ENCODE measurements around the gene CUEDC1.

Gene CUEDC1, protein sequence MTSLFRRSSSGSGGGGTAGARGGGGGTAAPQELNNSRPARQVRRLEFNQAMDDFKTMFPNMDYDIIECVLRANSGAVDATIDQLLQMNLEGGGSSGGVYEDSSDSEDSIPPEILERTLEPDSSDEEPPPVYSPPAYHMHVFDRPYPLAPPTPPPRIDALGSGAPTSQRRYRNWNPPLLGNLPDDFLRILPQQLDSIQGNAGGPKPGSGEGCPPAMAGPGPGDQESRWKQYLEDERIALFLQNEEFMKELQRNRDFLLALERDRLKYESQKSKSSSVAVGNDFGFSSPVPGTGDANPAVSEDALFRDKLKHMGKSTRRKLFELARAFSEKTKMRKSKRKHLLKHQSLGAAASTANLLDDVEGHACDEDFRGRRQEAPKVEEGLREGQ

DNA sequence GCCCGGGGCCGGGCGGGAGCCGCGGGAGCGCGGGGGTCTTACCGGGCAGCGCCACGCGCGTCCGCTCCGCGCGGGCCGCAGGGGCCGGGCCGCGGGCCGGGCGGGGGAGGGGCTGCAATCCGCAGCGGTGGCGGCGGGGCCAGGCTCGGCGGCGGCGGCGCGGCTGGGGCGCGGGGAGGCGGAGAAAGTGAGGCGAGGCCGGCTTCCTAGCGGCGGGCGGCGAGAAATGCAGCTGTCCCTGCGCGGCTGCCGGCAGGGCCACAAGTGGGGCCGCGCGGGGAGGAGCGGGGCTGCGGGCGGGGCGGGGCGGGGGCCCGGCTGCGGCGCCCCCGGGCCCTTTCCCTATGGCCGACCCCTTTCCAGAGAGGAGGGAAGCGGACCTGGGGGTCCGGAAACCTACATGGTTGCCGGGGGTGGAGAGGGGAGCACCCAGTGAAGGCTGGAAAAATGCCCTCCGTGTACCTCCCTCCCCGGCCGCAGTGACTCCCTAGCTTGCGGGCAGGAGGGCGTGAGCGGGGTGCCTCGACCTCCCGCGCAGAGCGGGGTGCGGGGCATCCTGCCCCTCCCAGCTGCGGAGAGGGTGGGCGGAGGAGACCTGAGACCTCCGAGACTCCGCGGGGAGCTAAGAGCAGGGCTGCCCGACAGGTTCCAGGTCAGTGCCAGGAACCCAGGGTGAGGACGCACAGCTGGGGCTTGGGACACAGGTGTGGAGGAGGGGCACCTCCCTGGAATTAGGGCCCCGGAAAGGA is at the start of gene CUEDC1:
Gene CUEDC1 (minus strand): TSS at position 230 of the 749 bp plus-strand sequence. CDS start 69,848 bp downstream, outside the sequence.
- no peak for DNase-seq (ENCODE audit: low read depth, low spot score)

DNA sequence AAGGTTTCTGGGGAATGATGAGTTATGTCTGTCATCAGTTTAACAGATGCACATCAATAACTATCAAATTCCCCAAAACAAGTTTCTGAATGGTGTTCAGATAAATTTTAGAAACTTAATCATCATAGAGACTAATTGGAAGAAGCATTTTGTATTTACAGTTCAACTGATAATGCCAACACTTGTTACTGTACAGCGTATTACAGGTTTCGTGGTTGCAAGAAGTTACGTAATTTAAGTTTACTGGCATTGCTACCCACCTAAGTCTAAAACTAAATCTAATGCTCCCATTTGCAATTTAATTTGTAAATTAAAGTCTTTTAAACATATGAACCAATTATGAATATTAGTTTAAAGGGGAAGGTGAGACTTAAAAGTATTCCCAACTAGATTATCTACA is 48.8 kb upstream of the CUEDC1 start:
- no peak for DNase-seq (ENCODE audit: low read depth, low spot score)

DNA sequence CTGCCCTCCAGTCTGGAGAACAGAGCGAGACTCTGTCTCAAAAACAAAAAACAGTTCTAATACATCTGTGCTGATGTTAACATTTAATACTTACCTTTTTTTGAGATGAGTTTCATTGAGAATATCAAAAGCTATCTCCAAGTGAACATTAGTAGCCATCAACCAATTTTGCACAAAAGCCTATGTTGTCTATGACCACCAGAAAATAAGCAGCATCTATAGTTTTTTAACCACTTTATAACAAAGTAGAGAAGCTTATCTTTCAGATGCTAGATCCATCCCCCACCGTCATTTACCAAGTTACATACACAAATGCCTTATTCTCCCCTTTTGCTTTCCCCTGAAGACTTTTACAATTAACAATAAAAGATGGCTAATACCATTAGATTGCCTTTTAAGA is 47.8 kb upstream of the CUEDC1 start:
- DNase-seq (ENCODE audit: low read depth, low spot score): no peak

DNA sequence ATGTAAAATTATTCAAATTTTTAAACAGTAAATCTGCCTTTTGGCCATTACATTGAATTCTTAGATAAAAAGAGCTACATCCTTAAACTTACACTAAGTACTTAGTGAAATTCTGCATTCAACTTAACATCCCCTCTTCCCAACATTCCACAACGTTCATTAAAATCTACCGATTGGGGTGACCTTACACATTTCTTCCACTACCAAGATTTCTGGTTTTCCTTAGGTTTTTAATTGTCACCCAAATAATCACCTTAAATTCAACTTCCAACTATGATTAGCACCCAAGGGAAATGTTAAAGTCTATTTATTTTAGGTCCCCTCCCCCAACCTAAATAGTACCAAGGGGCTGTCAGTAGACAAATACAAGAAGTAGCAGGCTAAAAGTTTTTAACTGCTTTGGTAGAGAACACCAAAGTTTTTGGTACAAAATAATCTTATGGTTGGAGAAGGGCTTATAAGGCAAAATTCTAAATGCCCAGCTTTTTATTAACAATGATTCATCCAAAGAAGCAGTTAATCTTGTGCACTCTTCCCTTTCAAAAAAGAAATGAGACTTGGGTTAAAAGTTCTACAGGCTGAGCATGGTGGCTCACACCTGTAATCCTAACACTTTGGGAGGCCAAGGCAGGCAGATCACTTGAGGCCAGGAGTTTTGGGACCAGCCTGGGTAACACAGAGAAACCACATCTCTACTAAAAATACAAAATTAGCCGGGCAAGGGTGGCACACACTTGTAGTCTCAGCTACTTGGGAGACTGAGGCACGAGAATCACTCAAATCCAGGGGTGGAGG is 47.1 kb upstream of the CUEDC1 start:
- no peak for DNase-seq (ENCODE audit: low read depth, low spot score)

DNA sequence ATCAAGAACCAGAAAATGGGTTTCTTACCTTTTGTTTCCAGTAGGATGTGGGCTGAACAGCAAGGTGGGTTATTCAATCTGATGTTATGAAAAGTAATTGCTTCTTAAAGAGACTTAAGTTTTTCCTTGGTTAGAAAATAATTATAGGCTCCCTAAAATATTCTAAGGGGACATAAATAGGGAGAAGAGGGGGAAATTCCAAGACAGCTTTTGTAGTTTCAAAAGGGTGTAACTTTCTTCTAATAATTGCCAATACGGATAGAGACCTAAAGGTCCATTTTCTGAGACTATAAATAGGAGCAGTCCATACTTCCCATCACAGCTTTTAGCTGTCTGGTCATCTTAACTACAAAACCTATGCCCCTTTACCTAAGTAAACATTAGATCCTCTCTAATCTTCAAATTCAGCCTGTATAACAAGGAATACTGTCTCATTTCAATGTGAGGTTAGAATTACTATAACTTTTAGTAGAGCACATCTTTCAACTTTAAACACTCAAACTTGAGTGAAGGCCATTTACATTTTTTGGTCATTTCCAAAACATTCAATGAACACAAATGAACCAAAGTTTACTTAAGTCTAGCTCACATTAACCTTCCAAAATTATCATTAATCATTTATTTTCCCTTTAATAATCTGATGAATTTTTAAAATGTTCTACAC is 46.4 kb upstream of the CUEDC1 start:
- DNase-seq (ENCODE audit: low read depth, low spot score): no peak

DNA sequence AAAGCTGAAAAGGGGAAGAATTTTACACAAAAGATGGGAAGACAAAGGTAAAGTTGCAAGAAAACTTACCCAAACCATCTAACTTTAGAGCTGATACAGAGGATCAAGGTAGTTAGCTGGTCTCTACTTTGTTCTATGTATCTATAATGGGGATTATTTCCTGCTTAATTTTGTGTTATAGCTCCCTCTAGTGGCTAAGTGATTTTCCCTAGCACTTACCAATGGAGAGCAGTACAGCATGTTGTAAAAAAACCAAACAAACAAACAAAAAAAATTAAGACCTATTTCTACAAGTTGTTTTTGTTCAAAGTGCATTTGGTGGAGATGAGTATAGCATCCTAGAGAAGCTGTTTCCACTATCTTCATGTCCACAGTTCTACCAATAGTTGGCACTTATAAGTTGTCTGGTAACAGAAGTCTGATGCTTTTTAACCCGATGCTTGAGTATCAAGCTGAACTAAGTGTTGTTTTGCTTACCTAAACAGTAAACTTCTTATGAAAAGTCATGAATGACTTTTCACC is 44.3 kb upstream of the CUEDC1 start:
- no peak for DNase-seq (ENCODE audit: low read depth, low spot score)

DNA sequence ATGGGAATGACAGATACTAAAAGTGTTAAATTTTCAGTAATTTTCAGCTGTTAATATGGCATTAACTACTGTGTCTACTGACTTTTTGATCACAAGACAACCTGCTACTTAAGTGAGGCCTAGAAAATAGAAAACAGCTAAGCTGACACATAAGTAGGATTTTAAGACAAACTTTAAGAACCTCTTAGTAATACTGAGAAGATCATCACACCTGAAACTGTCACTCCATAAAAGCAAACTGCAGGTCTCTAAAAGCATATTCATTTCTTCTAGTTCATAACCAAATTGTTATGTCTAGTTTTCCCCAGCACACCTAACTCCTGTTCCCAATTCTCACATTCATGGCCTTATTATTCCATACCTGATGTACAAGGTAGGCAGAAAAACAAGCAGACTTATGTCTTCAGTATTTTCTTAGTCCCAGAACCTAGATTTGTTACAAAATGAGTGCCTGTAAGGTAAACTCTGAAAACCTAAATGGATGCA is 43.8 kb upstream of the CUEDC1 start:
- DNase-seq (ENCODE audit: low read depth, low spot score): no peak

DNA sequence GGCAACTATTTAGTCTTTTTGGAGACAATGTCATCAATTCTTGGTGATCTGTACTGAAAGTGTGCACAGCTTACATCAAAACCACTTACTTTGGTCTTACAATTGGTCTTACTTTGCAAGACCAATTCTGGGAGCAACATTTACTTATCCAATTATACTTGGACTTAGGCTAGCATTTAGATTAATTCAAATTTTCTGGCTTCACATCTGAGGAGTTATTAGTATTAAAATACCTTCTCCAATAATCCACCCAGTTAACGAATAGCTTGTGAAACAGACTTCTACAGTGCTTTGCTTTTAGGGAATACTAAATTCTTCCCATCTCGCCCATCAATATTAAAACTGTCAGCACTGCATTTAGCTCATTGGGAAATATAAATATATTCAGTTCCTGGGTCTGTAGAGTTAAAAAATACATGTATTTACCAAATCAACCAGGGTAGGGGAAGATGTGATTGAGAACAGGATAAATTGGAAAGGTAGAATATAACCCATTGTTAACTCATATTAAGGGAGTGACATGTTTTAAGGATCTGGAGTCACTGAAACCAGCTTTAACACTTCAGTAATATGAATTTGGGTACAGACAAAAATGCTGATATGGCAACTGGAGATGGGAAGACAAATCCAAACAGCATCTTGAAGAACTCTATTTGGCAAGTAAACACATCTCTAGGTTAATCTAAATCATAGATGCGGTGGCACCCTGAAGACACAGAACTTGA is 42.0 kb upstream of the CUEDC1 start:
- no peak for DNase-seq (ENCODE audit: low read depth, low spot score)

DNA sequence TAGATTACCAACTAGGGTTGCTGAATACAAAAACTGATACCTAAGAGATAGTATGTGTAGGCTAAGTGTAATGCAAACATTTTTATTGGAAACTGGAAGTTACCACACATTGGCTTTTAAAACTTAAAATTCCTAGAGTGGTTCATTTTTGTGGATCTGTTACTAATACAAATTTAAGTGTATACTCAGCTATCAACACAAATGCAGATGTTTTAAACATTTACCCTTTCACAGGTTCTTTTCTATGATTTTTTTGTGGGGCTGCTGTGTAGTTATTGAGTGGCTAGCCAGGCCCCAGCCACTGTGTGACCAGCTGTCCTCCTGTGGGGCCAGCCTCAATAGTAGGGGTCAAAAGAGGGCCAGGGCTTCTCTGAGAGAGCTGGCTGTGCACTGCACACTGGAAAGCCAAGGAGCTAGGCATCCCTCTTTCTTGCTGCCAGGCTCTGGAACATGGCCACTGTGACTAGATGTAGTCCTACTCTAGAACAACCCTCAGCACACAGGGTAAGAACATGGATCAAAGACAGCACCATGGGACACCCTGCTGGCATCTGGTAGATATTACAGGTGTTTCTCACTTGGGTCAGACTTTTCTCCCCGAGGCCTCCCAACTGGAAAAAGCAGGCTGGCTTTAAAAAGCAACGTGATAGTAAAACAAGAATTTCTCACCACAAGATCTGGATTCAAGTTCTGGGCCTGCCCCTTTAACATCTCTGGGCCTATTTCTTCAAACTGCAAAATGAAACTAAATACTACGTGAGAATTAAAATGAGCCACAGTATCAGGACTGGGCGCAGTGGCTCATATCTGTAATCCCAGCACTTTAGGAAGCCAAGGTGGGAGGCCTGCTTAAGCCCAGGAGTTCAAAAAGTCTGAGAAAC is 40.1 kb upstream of the CUEDC1 start:
- no peak for DNase-seq (ENCODE audit: low read depth, low spot score)

DNA sequence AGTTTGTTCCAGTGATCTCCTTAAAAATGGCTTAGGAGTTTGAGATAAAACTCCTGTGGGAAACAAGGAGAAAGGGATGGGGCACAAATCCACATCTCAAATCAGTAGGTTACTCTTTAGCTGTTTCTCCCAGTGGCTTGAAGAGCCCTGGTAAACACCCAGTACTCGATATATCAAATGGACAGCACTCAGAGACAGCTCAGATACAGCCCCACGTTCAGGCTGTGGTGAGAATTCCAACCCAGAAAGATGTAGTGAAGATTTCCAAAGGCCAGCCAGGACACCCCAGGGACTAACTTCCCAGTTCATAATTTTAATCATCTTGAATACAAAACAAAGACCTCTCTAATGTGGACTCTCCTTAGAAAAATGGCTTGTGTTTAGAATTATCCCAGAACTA is 39.2 kb upstream of the CUEDC1 start:
- no peak for DNase-seq (ENCODE audit: low read depth, low spot score)

DNA sequence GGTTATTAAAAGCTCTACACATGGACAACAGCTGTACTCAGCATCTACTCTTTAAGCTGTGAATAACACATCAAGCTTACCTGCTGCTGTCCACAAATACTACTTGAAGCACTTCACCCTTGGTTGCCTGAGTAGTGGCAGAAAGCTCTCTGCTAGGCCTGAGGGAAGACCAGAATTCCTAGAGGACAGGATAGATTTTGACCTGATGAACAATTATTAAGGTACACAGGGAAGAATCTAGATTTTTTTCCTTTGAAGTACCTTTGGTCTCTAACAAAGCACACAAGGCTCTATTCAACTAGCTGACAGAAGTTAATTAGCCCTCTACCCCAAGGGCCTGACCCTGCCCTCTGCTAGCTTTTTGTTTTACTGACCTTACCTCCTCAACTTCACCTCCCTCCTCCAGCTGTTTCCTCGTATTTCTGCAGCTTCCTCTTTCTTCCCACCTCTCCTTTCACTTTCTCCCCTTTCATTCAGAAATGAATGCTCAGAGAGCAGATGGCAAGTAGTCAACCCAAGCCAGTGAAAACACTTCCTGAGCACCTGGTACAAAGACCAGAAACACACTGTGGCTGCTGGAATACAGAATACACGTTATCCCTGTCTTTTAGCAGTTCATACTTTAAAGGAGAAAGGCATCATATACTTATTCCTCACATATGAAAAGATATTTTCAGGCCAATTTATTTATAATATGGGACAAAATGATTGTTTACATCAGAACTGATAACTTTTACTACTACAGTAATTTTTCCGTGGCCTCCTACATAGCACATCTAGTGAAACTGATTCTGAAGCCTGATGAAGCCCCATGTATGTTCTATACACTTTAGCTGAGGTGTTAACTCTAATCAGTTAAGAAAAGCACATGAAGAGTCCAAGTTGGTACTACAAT is 38.5 kb upstream of the CUEDC1 start:
- no peak for DNase-seq (ENCODE audit: low read depth, low spot score)

DNA sequence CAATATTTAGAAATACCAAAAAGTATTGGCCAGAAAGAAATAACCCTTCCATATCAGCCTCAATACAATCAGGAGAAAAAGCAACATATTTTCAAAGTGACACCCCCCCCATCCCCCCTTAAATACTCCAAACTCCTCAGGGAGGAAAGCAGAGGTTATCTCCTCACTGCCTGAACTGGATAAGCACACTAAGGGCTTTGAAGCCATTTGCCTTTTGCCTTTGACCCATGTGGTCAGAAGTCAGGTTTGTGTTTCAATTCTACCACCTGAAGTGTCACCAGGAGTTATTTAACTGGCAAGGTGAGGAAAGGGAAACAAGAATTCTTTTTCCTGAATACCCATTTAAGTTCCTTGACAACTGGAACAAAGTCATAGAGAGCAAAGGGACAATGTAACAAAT is 36.3 kb upstream of the CUEDC1 start:
- no peak for DNase-seq (ENCODE audit: low read depth, low spot score)

DNA sequence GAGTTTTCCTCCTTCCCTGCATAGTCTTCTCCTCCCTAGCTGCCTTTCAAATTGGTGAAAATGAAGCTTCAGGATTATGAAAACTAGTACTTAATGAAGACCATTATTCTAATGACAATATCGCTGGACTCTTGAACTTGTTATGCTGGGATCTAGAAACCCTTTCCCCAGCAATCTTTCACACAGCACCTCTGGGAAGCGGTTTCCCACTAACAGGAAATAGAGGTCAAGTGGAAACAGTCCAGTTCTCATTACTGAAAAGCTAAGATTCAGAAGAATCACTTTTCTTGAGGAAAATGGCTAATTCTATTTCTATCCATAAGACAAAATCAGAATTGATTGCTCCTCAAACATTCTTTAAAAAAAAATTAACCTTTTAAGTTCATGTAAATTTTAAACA is 34.8 kb upstream of the CUEDC1 start:
- no peak for DNase-seq (ENCODE audit: low read depth, low spot score)

DNA sequence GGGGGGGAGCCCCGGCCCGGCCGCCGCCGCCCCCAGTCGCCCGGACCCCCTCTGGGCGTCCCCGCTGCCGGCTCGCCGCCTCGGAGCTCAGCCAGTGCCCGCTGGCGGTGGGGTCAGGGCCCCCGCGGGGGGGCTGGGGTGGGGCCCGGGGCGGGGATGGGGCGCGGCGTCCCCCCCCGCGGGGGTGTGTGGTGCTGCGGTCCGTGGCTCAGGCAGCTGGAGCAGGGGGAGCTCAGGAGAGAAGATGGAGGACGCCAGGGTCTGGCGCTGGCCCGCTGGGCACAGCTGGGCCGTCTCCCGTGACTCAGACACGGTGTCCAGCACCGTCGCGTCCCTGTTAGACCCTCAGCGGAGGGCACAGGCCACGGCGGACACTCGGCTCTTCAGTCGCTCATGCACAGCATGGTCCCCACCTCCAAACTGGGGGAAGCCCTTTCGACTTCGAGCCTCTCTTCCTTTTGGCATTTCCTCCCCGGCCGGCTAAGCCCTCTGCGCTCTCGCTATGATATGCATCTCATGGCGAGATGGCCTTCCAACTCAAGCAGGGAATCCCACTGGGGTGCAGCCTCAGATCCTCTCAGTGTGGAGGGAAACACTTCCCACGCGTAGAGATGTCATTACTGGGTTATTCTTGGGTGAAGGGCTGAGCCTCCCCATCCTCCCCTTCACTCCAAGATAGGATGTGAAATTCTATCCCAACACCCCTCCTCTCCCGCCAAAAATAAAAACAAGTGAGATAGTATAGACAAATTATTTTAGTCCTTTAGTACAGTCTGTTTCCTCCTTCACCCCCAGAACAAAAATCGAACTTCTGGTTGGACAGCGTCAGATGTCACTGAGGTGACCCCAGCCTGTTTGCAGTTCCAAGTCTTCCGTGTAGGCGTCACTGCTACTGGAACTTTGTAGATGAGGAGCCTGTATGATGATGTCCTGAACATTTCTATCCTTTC is 33.4 kb upstream of the CUEDC1 start:
- DNase-seq (ENCODE audit: low read depth, low spot score): no peak

DNA sequence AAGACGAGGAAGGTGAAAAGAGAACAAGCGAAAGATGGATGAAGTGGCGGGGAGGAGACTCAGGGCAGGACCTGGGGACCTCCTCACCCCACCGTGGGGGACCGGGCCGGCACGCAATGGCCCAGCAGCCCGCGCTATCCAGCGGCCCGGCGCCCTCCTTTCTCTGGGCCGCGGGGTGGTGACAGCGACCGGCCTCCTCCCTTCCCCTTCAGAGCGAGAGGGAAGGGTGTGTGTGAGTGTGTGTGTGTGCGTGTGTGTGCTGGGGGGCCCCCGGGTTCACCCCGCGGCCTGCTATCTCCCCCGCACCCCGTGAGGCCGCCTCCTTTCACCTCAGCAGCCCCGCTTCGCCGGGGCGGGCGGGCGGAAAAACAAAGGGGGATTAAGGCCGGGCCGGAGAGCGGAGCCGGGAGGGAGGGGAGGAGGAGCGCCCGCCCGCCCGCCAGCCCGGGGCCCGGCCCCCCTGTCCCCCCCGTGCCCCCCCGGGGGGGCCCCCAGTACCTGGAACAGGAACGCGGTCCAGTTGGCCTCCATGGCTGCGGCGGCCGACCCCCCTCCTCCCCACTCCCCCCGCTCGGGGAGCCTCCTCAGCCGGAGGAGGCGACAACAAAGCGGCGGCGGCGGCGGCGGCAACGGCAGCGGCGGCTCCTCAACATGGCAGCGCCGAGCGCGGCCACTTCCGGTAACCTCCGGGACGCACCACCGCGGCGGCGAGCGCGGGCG is 32.5 kb upstream of the CUEDC1 start, which contains the start of gene VEZF1:
Gene VEZF1 (minus strand): TSS at position 674 of the 720 bp plus-strand sequence. CDS start 143 bp downstream, at position 531.
- no peak for DNase-seq (ENCODE audit: low read depth, low spot score)

DNA sequence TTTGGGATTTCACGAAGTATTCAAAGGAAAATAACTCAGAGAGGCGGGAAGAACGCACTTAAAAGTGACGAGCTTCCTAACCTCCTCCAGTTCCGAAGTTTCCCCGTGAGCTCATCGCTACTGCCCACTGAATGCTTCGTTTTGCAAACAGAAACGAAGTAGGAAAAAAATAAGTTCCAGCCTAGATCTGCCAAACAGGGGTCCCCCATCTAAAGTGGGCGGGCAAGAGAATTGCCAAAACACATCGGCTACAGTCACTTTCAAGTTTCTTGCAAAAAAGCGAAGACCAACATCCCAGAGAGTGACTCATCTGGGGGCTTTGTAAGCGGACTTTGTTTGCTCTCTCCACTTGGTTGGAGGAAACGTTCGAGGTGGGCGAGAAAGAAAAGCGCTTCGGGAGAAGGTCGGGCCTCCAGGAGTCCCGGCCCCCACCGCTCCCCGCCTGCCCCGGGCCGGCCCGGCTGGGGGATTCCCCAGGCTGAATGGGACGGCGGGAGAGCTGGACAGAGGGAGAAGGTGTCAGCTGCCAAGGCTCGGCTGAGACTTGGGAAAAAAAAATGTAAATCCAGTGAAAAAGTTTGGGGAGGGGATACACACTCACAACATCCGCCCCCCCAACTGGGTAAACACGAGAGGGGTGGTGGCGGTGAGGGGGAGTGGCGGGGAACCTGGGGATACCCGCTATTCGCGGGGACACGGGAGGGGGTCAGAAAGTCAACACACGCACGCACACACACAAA is 31.8 kb upstream of the CUEDC1 start:
- no peak for DNase-seq (ENCODE audit: low read depth, low spot score)

Measured in smooth muscle cell of the brain vasculature (primary cell).